Activated T-cell treated with anti-CD3 and anti-CD28 coated beads for 4 hours (primary cell): ENCODE data around the gene FOXP1.

Source experiments
- DNase-seq: peaks from one replicate; pipeline ENCODE4 v3.0.0-alpha.2; 2020

FOXP1 gene

GRCh38 chr3:71156062-71156665 is 427.4 kb downstream of the FOXP1 start:
- no peak for DNase-seq

- DNase-seq: no peak
These were observed 428.7 kb downstream of the FOXP1 start for GRCh38 chr3:71154846-71155245.

- DNase-seq: no peak
These were observed 429.8 kb downstream of the FOXP1 start for GRCh38 chr3:71153713-71154112.

GRCh38 chr3:71152892-71153265 is 430.6 kb downstream of the FOXP1 start:
- no peak for DNase-seq

- DNase-seq: no peak
These were observed 431.3 kb downstream of the FOXP1 start for GRCh38 chr3:71152039-71152891.

- DNase-seq: no peak
These were observed 433.3 kb downstream of the FOXP1 start for GRCh38 chr3:71149959-71150954.

- no peak for DNase-seq
These were observed 435.0 kb downstream of the FOXP1 start for GRCh38 chr3:71148455-71149060.

GRCh38 chr3:71146673-71147072 is 436.9 kb downstream of the FOXP1 start:
- DNase-seq: no peak

GRCh38 chr3:71145954-71146353 is 437.6 kb downstream of the FOXP1 start:
- DNase-seq: no peak

GRCh38 chr3:71144525-71145253 is 438.8 kb downstream of the FOXP1 start:
- DNase-seq: no peak

- DNase-seq: no peak
These were observed 440.0 kb downstream of the FOXP1 start for GRCh38 chr3:71143493-71143892.

- DNase-seq: no peak
These were observed 440.9 kb downstream of the FOXP1 start for GRCh38 chr3:71142441-71143161.

GRCh38 chr3:71140477-71140876 is 443.1 kb downstream of the FOXP1 start:
- no peak for DNase-seq

- DNase-seq: no peak
These were observed 444.0 kb downstream of the FOXP1 start for GRCh38 chr3:71139496-71139895.

- no peak for DNase-seq
These were observed 445.1 kb downstream of the FOXP1 start for GRCh38 chr3:71138410-71138809.

GRCh38 chr3:71136276-71136675 is 447.3 kb downstream of the FOXP1 start:
- DNase-seq: no peak

- no peak for DNase-seq
These were observed 448.0 kb downstream of the FOXP1 start for GRCh38 chr3:71135373-71136088.

GRCh38 chr3:71134521-71134920 is 449.0 kb downstream of the FOXP1 start:
- no peak for DNase-seq

GRCh38 chr3:71133865-71134264 is 449.7 kb downstream of the FOXP1 start:
- no peak for DNase-seq

GRCh38 chr3:71132995-71133730 is 450.4 kb downstream of the FOXP1 start:
- DNase-seq: no peak
